NT2/D1 (cell line): ENCODE results near the gene DYTN.
"Not testable (repeated sequence)": the region's sequence is repeated elsewhere in the genome, so short reads cannot be mapped to it uniquely, and the experiment has no call there.

Source experiments
- DNase-seq: peaks from one replicate; pipeline ENCODE4 v3.0.0-alpha.2; 2011; ENCODE audit warnings: low read depth, low spot score
- H3K27me3 ChIP-seq: 2 replicates; pipeline ENCODE4 v1.6.0; 2011; ENCODE audit warnings: mild to moderate bottlenecking; ENCODE audit not compliant: insufficient read length, insufficient read depth
- H3K36me3 ChIP-seq: 2 replicates; pipeline ENCODE4 v1.6.1; 2011; ENCODE audit warnings: mild to moderate bottlenecking, low read length, mixed read lengths; ENCODE audit not compliant: insufficient read depth, insufficient read length
- H3K4me1 ChIP-seq: 2 replicates; pipeline ENCODE4 v1.5.1; 2011; ENCODE audit not compliant: insufficient read depth, insufficient read length
- H3K4me3 ChIP-seq: 2 replicates; pipeline ENCODE4 v1.5.1; 2011; ENCODE audit warnings: low read depth; ENCODE audit not compliant: insufficient read length
- H3K9ac ChIP-seq: 2 replicates; pipeline ENCODE4 v1.6.0; 2011; ENCODE audit warnings: low read depth; ENCODE audit not compliant: insufficient read length
- H3K9me3 ChIP-seq: 2 replicates; pipeline ENCODE4 v1.5.1; 2011; ENCODE audit warnings: mild to moderate bottlenecking, low read length; ENCODE audit not compliant: insufficient read depth
- SUZ12 ChIP-seq: IDR thresholded peaks from 2 replicates; pipeline ENCODE4 v1.6.1; 2011; ENCODE audit not compliant: insufficient read length, insufficient read depth; ENCODE audit errors: extremely low read depth
- YY1 ChIP-seq: IDR thresholded peaks from 2 replicates; pipeline ENCODE4 v1.6.1; 2011; ENCODE audit not compliant: insufficient read length, insufficient read depth
- ZNF274 ChIP-seq: IDR thresholded peaks from 2 replicates; pipeline ENCODE4 v1.6.1; 2011; ENCODE audit warnings: mild to moderate bottlenecking, low read depth, low read length

The DYTN gene

DNA sequence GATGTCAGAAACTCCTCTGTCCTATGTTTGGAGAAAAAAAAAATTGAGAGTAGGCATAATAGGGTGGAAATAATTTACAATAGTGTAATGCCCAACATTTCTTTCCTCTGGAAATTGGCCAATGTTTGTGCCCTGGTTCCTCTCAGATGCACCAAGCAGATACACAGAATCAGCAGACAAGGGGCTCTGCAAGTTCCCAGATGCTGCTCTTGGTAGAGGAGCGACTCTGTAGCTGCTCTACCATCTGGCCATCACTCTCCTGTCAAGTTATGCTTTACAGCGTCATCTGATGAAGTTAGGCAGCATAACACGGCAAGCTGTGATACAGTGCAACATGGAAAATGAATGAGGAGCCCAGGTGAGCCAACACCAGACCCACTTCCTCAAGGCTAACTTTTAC is 1.6 kb downstream of the DYTN start:
- no peaks in the 10 kb centered on the region for H3K27me3 ChIP-seq
- H3K4me3 ChIP-seq: no peak overlapping the region
- TF ChIP-seq SUZ12 (no peak), YY1 (no peak), ZNF274 (no peak)
- no peaks in the 10 kb centered on the region for H3K4me1 ChIP-seq
- no peaks in the 10 kb centered on the region for H3K9me3 ChIP-seq
- DNase-seq: no peak
- no peak overlapping the region for H3K9ac ChIP-seq
- no peaks in the 10 kb centered on the region for H3K36me3 ChIP-seq

DNA sequence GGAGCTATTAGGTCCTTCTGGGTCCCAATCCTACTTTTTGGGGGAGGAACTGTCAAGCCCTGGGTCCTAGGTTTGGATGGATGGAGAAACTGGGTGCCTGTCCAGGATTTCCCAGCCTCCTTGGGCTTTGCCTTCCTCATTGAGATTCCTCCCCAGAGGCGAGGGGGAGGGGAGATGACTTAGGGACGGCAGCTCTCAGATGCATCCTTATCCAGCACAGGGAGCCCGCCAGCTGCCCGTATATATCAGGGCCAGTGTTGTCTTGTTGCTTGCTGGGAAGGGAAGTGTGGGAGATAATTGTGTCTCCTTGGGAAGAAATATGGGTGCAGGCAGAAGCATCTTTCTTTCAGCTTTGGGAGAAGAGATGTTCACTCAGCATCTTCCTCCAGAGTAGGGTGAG is 3.0 kb downstream of the DYTN start:
- H3K36me3 ChIP-seq, H3K4me1 ChIP-seq: not testable (repeated sequence)

GRCh38 chr2:206713746-206714145 is 4.5 kb downstream of the DYTN start:
- DNase-seq: no peak
- Histone ChIP-seq H3K4me1 (no peaks in the 10 kb centered on the region), H3K9me3 (no peaks in the 10 kb centered on the region), H3K27me3 (no peaks in the 10 kb centered on the region), H3K4me3 (no peak overlapping the region), H3K9ac (no peak overlapping the region), H3K36me3 (no peaks in the 10 kb centered on the region)
- TF ChIP-seq SUZ12: no peak
- TF ChIP-seq ZNF274: no peak
- TF ChIP-seq YY1: no peak

More for the DNA sequence above, 3.0 kb downstream of the DYTN start:
- H3K4me3 ChIP-seq, H3K27me3 ChIP-seq, H3K9me3 ChIP-seq, DNase-seq, H3K9ac ChIP-seq: not testable (repeated sequence)

- Histone ChIP-seq H3K4me3 (no peak overlapping the region), H3K4me1 (no peaks in the 10 kb centered on the region), H3K9me3 (no peaks in the 10 kb centered on the region), H3K36me3 (no peaks in the 10 kb centered on the region), H3K27me3 (no peaks in the 10 kb centered on the region), H3K9ac (no peak overlapping the region)
- TF ChIP-seq YY1 (no peak), ZNF274 (no peak), SUZ12 (no peak)
- no peak for DNase-seq
Observed at GRCh38 chr2:206708286-206708685, 9.9 kb downstream of the DYTN start.

GRCh38 chr2:206707164-206707701 is 11.0 kb downstream of the DYTN start:
- Histone ChIP-seq H3K36me3 (no peaks in the 10 kb centered on the region), H3K4me1 (no peaks in the 10 kb centered on the region), H3K4me3 (no peak overlapping the region), H3K27me3 (no peaks in the 10 kb centered on the region), H3K9ac (no peak overlapping the region), H3K9me3 (no peaks in the 10 kb centered on the region)
- no peak for DNase-seq
- no peak for TF ChIP-seq SUZ12
- no peak for TF ChIP-seq ZNF274
- no peak for TF ChIP-seq YY1

- Histone ChIP-seq H3K9ac (no peak overlapping the region), H3K27me3 (no peaks in the 10 kb centered on the region), H3K4me1 (no peaks in the 10 kb centered on the region), H3K4me3 (no peak overlapping the region), H3K9me3 (no peaks in the 10 kb centered on the region), H3K36me3 (no peaks in the 10 kb centered on the region)
- TF ChIP-seq YY1: no peak
- no peak for TF ChIP-seq SUZ12
- no peak for TF ChIP-seq ZNF274
- no peak for DNase-seq
Observed at GRCh38 chr2:206701952-206702605, 16.1 kb downstream of the DYTN start.

- H3K36me3 ChIP-seq: no peaks in the 10 kb centered on the region
- no peaks in the 10 kb centered on the region for H3K9me3 ChIP-seq
- H3K27me3 ChIP-seq: no peaks in the 10 kb centered on the region
- no peaks in the 10 kb centered on the region for H3K4me1 ChIP-seq
- no peak overlapping the region for H3K9ac ChIP-seq
- no peak for DNase-seq
- TF ChIP-seq ZNF274: no peak
- TF ChIP-seq SUZ12: no peak
- no peak for TF ChIP-seq YY1
- H3K4me3 ChIP-seq: no peak overlapping the region
Observed at GRCh38 chr2:206700156-206700555, 18.0 kb downstream of the DYTN start.

DNA sequence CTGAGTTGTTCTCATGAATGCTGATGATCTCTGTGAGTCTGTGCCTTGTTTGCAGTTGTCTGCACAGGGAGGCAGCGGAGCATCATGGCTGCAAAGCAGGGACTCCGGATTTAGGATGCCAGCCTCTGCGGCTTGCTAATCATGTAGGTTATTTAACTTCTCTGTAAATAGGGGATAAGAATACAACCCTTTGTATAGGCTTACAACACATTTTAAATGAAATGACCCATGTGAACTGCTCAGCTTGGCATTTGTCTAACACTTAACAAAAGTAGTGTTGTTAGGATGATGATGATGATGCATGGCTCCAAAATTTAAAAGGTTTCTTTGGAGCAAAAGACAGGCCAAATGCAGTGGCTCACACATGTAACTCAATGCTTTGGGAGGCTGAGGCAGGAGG is 19.4 kb downstream of the DYTN start:
- H3K9me3 ChIP-seq: no peaks in the 10 kb centered on the region
- no peak overlapping the region for H3K9ac ChIP-seq
- TF ChIP-seq SUZ12 (no peak), YY1 (no peak), ZNF274 (no peak)
- no peaks in the 10 kb centered on the region for H3K36me3 ChIP-seq
- no peak for DNase-seq
- H3K27me3 ChIP-seq: no peaks in the 10 kb centered on the region
- no peaks in the 10 kb centered on the region for H3K4me1 ChIP-seq
- no peak overlapping the region for H3K4me3 ChIP-seq
